Keratinocyte (primary cell): ENCODE measurements around the gene PRPF6. TPM values are rescaled to one million over a fixed set of nuclear protein-coding genes. Genes with fewer than 3 reads are reported as not detected.
"Not testable (repeated sequence)": the region's sequence is repeated elsewhere in the genome, so short reads cannot be mapped to it uniquely, and the experiment has no call there.

ENCODE experiments used
- DNase-seq: peaks from one replicate; pipeline ENCODE4 v3.0.0-alpha.2; 2011; ENCODE audit warnings: low read depth, missing footprints, low spot score
- FAIRE-seq: peaks from 2 replicates; lab custom pipeline; 2011; peaks lifted over from hg19 to GRCh38; lab: Jason Lieb, UNC
- H2AFZ ChIP-seq: 2 replicates; pipeline ENCODE4 v1.6.0; 2012; ENCODE audit warnings: low read length, control low read depth, inconsistent platforms; ENCODE audit not compliant: control insufficient read depth
- H3K27ac ChIP-seq: 2 replicates; pipeline ENCODE4 v1.5.1; 2011; ENCODE audit warnings: low read length; ENCODE audit not compliant: control insufficient read depth, insufficient read depth
- H3K27me3 ChIP-seq: 3 replicates; pipeline ENCODE4 v1.6.0; 2011; ENCODE audit warnings: low read length; ENCODE audit not compliant: control insufficient read depth, insufficient read depth; ENCODE audit errors: extremely low read depth
- H3K36me3 ChIP-seq, 2 experiments: 2 replicates in 1 of 2; 3 replicates in 1 of 2; pipeline ENCODE4 v1.5.1; 2011; ENCODE audit warnings: low read length in 2 of 2, mild to moderate bottlenecking in 1 of 2; ENCODE audit not compliant: control insufficient read depth in 2 of 2, insufficient read depth in 2 of 2; ENCODE audit errors: extremely low read depth in 1 of 2
- H3K4me1 ChIP-seq: 3 replicates; pipeline ENCODE4 v1.5.1; 2011; ENCODE audit warnings: low read length; ENCODE audit not compliant: control insufficient read depth, insufficient read depth; ENCODE audit errors: extremely low read depth
- H3K4me2 ChIP-seq: 3 replicates; pipeline ENCODE4 v1.6.0; 2011; ENCODE audit warnings: low read depth, low read length; ENCODE audit not compliant: control insufficient read depth, insufficient read depth; ENCODE audit errors: extremely low read depth
- H3K4me3 ChIP-seq, 3 experiments: fragments of 200-600 bp in 1 of 3; sonication (generic) in 1 of 3; 2 replicates in 2 of 3; 3 replicates in 1 of 3; pipeline ENCODE4 v1.5.1; 2011 to 2016; ENCODE audit warnings: low read length in 3 of 3, mild to moderate bottlenecking in 3 of 3, control low read depth in 2 of 3, inconsistent platforms in 1 of 3, low read depth in 1 of 3, mixed read lengths in 1 of 3, mixed run types in 1 of 3, moderate library complexity in 1 of 3; ENCODE audit not compliant: control insufficient read depth in 2 of 3, insufficient read depth in 2 of 3; ENCODE audit errors: extremely low read depth in 1 of 3
- H3K79me2 ChIP-seq: 2 replicates; pipeline ENCODE4 v1.6.0; 2012; ENCODE audit warnings: low read length; ENCODE audit not compliant: control insufficient read depth, insufficient read depth
- H3K9ac ChIP-seq: 3 replicates; pipeline ENCODE4 v1.6.0; 2011; ENCODE audit warnings: low read length; ENCODE audit not compliant: control insufficient read depth, insufficient read depth; ENCODE audit errors: extremely low read depth
- H3K9me1 ChIP-seq: 3 replicates; pipeline ENCODE4 v1.6.0; 2011; ENCODE audit warnings: low read length; ENCODE audit not compliant: control insufficient read depth, insufficient read depth; ENCODE audit errors: extremely low read depth
- H3K9me3 ChIP-seq: 2 replicates; pipeline ENCODE4 v1.5.1; 2012; ENCODE audit warnings: low read depth, low read length; ENCODE audit not compliant: control insufficient read depth
- H4K20me1 ChIP-seq: 3 replicates; pipeline ENCODE4 v1.6.0; 2011; ENCODE audit warnings: low read length; ENCODE audit not compliant: control insufficient read depth, insufficient read depth; ENCODE audit errors: extremely low read depth
- CTCF ChIP-seq, 3 experiments: IDR thresholded peaks in 1 of 3; conservative IDR thresholded peaks in 1 of 3; optimal IDR thresholded peaks in 1 of 3; 2 replicates in 2 of 3; 3 replicates in 1 of 3; pipeline versions ENCODE3 to v1.5.1; 2011; ENCODE audit warnings: low read length in 3 of 3, mild to moderate bottlenecking in 3 of 3, moderate library complexity in 2 of 3, control low read depth in 1 of 3, inconsistent platforms in 1 of 3; ENCODE audit not compliant: insufficient read depth in 2 of 3; ENCODE audit errors: extremely low read depth in 1 of 3
- EZH2 ChIP-seq: IDR thresholded peaks from one replicate; pipeline ENCODE4 v1.6.1; 2012; ENCODE audit warnings: inconsistent platforms, mild to moderate bottlenecking, low read length, moderate library complexity
- dilution Hi-C: fragments of 300-500 bp; cut with MboI; formaldehyde crosslinking; loops from one replicate; pipeline ENCODE4 v1.7.0; 2020; ENCODE audit warnings: low sequenced_read_pairs; ENCODE audit not compliant: extremely low pct_ligation_motif_present
- polyA plus RNA-seq, 5 experiments: library from polyadenylated mRNA; depleted of rRNA in 3 of 5; stranded (reverse) in 3 of 5; stranded (forward) in 1 of 5; unstranded in 1 of 5; fragments of >200 nt; gene quantifications; 1 replicate in 1 of 5; 2 replicates in 3 of 5; 3 replicates in 1 of 5; pipeline versions ENCODE4 v1.2.1 to v1.2.3, GENCODE V29; 2011 to 2012; ENCODE audit warnings: missing spikeins in 2 of 5, low read depth in 1 of 5, low replicate concordance in 1 of 5

PRPF6 gene
- polyA plus RNA-seq, 1 donor (not counting 4 experiments of a cell fraction or from before 2014, with no cell fraction given): 30.5 TPM

- H3K27me3 ChIP-seq: peaks cover 4% of the 10 kb centered on the region
- no peak for TF ChIP-seq EZH2
- peak; percentile 85 to 97 (median 92) for TF ChIP-seq CTCF (optimal IDR thresholded peaks at IDR 0.05 in 1 of 3, IDR thresholded peaks at IDR 0.05 in 1 of 3, conservative IDR thresholded peaks at IDR 0.05 in 1 of 3; ENCODE audit: extremely low read depth in 1 of 3, insufficient read depth in 2 of 3, low read length in 3 of 3)
- H3K9me3 ChIP-seq: no peaks in the 10 kb centered on the region
- peaks cover 4% of the 10 kb centered on the region for H3K79me2 ChIP-seq
- H3K9ac ChIP-seq: peak overlapping the region; percentile 44
- no peaks in the 10 kb centered on the region for H3K36me3 ChIP-seq
- H3K4me3 ChIP-seq: peak overlapping the region; percentile 33 to 62 (median 44)
- peak overlapping the region; percentile 92 for H3K4me2 ChIP-seq
- H4K20me1 ChIP-seq: no peaks in the 10 kb centered on the region
- dilution Hi-C loops: no loop called here
- FAIRE-seq (no peak), DNase-seq (no peak)
- no peaks in the 10 kb centered on the region for H3K9me1 ChIP-seq
- peak overlapping the region; percentile 93 for H2AFZ ChIP-seq
- peaks cover 12% of the 10 kb centered on the region for H3K4me1 ChIP-seq
- H3K27ac ChIP-seq: peak overlapping the region; percentile 14
Measured at GRCh38 chr20:63973636-63974401, 7.1 kb upstream of the PRPF6 start.

- Histone ChIP-seq H3K4me1 (peaks cover 10% of the 10 kb centered on the region), H2AFZ (no peak overlapping the region), H3K36me3 (no peaks in the 10 kb centered on the region), H3K79me2 (no peaks in the 10 kb centered on the region), H4K20me1 (no peaks in the 10 kb centered on the region), H3K4me2 (no peak overlapping the region), H3K27me3 (peaks cover 4% of the 10 kb centered on the region), H3K9me3 (no peaks in the 10 kb centered on the region), H3K9me1 (no peaks in the 10 kb centered on the region), H3K4me3 (no peak overlapping the region), H3K9ac (no peak overlapping the region), H3K27ac (no peak overlapping the region)
- TF ChIP-seq EZH2 (no peak), CTCF (optimal IDR thresholded peaks at IDR 0.05 in 1 of 3, IDR thresholded peaks at IDR 0.05 in 1 of 3, conservative IDR thresholded peaks at IDR 0.05 in 1 of 3; ENCODE audit: extremely low read depth in 1 of 3, insufficient read depth in 2 of 3, low read length in 3 of 3) (no peak)
- dilution Hi-C loops: no loop called here
- FAIRE-seq (no peak), DNase-seq (no peak)
Measured at GRCh38 chr20:63974402-63975200, 6.3 kb upstream of the PRPF6 start.

GRCh38 chr20:63976511-63976910, 4.4 kb upstream of the PRPF6 start:
- H3K27ac ChIP-seq, H3K79me2 ChIP-seq, FAIRE-seq, H3K4me2 ChIP-seq, H3K4me3 ChIP-seq, H3K9me3 ChIP-seq, H3K9me1 ChIP-seq, H3K36me3 ChIP-seq, DNase-seq, dilution Hi-C loops, H3K27me3 ChIP-seq, H2AFZ ChIP-seq, H4K20me1 ChIP-seq, H3K9ac ChIP-seq: not testable (repeated sequence)
- peaks cover 22% of the 10 kb centered on the region for H3K4me1 ChIP-seq
